ENCODE measurements around the gene WASHC4. TPM values are rescaled to one million over a fixed set of nuclear protein-coding genes. Genes with fewer than 3 reads are reported as not detected.

WASHC4 gene, protein sequence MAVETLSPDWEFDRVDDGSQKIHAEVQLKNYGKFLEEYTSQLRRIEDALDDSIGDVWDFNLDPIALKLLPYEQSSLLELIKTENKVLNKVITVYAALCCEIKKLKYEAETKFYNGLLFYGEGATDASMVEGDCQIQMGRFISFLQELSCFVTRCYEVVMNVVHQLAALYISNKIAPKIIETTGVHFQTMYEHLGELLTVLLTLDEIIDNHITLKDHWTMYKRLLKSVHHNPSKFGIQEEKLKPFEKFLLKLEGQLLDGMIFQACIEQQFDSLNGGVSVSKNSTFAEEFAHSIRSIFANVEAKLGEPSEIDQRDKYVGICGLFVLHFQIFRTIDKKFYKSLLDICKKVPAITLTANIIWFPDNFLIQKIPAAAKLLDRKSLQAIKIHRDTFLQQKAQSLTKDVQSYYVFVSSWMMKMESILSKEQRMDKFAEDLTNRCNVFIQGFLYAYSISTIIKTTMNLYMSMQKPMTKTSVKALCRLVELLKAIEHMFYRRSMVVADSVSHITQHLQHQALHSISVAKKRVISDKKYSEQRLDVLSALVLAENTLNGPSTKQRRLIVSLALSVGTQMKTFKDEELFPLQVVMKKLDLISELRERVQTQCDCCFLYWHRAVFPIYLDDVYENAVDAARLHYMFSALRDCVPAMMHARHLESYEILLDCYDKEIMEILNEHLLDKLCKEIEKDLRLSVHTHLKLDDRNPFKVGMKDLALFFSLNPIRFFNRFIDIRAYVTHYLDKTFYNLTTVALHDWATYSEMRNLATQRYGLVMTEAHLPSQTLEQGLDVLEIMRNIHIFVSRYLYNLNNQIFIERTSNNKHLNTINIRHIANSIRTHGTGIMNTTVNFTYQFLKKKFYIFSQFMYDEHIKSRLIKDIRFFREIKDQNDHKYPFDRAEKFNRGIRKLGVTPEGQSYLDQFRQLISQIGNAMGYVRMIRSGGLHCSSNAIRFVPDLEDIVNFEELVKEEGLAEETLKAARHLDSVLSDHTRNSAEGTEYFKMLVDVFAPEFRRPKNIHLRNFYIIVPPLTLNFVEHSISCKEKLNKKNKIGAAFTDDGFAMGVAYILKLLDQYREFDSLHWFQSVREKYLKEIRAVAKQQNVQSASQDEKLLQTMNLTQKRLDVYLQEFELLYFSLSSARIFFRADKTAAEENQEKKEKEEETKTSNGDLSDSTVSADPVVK
- total RNA-seq (2021) (25.5 and 28.7 TPM in 2 replicates), Bru-seq, nascent RNA (percentile 85 among the genes with signal in this experiment), BruChase-seq, experiment 1, labeled RNA remaining after a 2-hour chase (percentile 90 among the genes with signal in this experiment), BruChase-seq, experiment 2, labeled RNA remaining after a 6-hour chase (percentile 85 among the genes with signal in this experiment)
- long read RNA-seq, full-length matches to known transcripts: 10 of 17 reads
- long read RNA-seq, partial matches to known transcripts: 0 of 17 reads
- long read RNA-seq, other reads (novel, unspliced or antisense): 7 of 17 reads

GRCh38 chr12:105107494-105108371, at the start of gene WASHC4:
WASHC4 (plus strand) TSS chr12:105107731; CDS start chr12:105107801, 70 bp downstream.
- TF ChIP-seq CTCF (conservative IDR thresholded peaks at IDR 0.05) (no peak), EZH2 (IDR thresholded peaks at IDR 0.05; ENCODE audit: low read depth) (no peak)
- Histone ChIP-seq H3K27ac (peak within 1 kb of the TSS; percentile 55), H3K9me3 (ENCODE audit: insufficient read depth, low read depth) (no peaks in the 10 kb centered on the region), H3K79me2 (ENCODE audit: low read depth) (peaks cover 46% of the 10 kb centered on the region), H3K4me1 (replicated peaks; ENCODE audit: insufficient read depth) (peaks cover 35% of the 10 kb centered on the region), H3K27me3 (ENCODE audit: insufficient read depth, low read depth) (no peaks in the 10 kb centered on the region), H3K4me3 (peak within 1 kb of the TSS; percentile 82), H3K4me2 (peak within 1 kb of the TSS; percentile 92), H2AFZ (peak within 1 kb of the TSS; percentile 94), H3F3A (ENCODE audit: insufficient read depth, low read depth) (peaks cover 13% of the 10 kb centered on the region; the same call in 1 of the 2 replicates), H3K9me2 (ENCODE audit: insufficient read depth) (no peaks in the 10 kb centered on the region), H4K20me1 (ENCODE audit: insufficient read depth) (peaks cover 21% of the 10 kb centered on the region; the same call in 1 of the 2 replicates), H3K36me3 (ENCODE audit: low read depth) (peaks cover 10% of the 10 kb centered on the region)
- intact Hi-C loops (cut with micrococcal nuclease; ENCODE audit: unreplicated experiment): loop anchor here (10.0 kb wide), 1 partner anchor 903 kb away; no protein-coding TSS in a partner anchor
- ChIA-PET CTCF (no interaction called here), POLR2A (ENCODE audit: unreplicated experiment) (interaction anchor here (0.5 to 0.6 kb wide), 3 partner anchors 952 to 1178 kb away, joined by 3 to 9 read pairs (median 4); partner anchors contain the start of gene HSP90B1)
- DNase-seq: peak; percentile 78 to 91
- BruUV-seq (replicated peaks): TSS peak; percentile 55

DNA sequence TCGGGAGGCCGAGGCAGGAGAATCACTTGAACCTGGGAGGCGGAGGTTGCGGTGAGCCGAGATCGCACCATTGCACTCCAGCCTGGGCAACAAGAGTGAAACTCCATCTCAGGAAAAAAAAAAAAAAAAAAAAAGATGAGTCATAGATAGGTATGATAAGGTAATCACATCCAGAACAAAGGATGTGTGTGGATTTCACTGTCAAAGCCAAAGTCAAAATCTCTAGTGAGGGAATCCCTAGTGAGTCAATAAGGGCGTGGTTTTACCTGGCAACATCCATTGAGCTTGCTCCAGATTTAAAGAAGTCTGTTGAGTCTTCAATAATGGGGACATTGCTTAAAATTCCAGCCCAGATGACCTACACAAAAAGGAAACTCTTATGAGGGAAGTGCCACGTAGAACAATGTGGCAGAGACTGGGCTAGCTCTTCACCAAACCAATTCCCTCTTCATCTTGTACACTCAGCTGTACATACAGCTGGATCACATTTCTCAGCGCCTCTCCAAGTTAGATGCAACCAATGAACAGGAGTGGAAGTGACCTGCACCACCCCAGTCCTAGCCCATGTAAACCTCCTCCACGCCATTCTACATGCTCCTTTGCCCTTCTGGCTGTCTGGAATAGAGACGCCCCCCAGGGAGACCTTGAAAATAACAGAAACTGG, 46.7 kb upstream of the WASHC4 start:
- Histone ChIP-seq H3K27me3 (ENCODE audit: insufficient read depth, low read depth) (no peaks in the 10 kb centered on the region), H4K20me1 (ENCODE audit: insufficient read depth) (no peaks in the 10 kb centered on the region), H3K9me3 (ENCODE audit: insufficient read depth, low read depth) (peaks cover 9% of the 10 kb centered on the region; the same call in 1 of the 2 replicates), H3K4me1 (replicated peaks; ENCODE audit: insufficient read depth) (no peaks in the 10 kb centered on the region), H3K4me3 (no peak overlapping the region), H3F3A (ENCODE audit: insufficient read depth, low read depth) (no peaks in the 10 kb centered on the region), H3K79me2 (ENCODE audit: low read depth) (no peaks in the 10 kb centered on the region), H3K9me2 (ENCODE audit: insufficient read depth) (no peaks in the 10 kb centered on the region; the same call in 1 of the 2 replicates), H2AFZ (no peak overlapping the region), H3K36me3 (ENCODE audit: low read depth) (no peaks in the 10 kb centered on the region), H3K4me2 (no peak overlapping the region), H3K27ac (no peak overlapping the region)
- CTCF ChIA-PET: interaction anchor here (0.7 kb wide), 1 partner anchor 17 kb away, joined by 12 read pairs; no protein-coding TSS in a partner anchor
- intact Hi-C loops (cut with micrococcal nuclease; ENCODE audit: unreplicated experiment): loop anchor here (5.0 kb wide), 1 partner anchor 41 kb away; no protein-coding TSS in a partner anchor
- DNase-seq: peak; percentile 30 to 76
- POLR2A ChIA-PET (ENCODE audit: unreplicated experiment): interaction anchor here (0.7 kb wide), 1 partner anchor 491 kb away, joined by 22 read pairs; no protein-coding TSS in a partner anchor
- TF ChIP-seq EZH2 (IDR thresholded peaks at IDR 0.05; ENCODE audit: low read depth): no peak
- TF ChIP-seq CTCF (conservative IDR thresholded peaks at IDR 0.05): no peak
- no TSS peak for BruUV-seq (replicated peaks)
